Mucosa of stomach (tissue), 1 donor: ENCODE data around the gene RPS28.
"Not testable (repeated sequence)": the region's sequence is repeated elsewhere in the genome, so short reads cannot be mapped to it uniquely, and the experiment has no call there.

Source experiments
- H3K27me3 ChIP-seq: one replicate; pipeline ENCODE4 v1.7.0; 2013; ENCODE audit warnings: mild to moderate bottlenecking, low read length; ENCODE audit not compliant: control insufficient read depth, insufficient read depth
- H3K36me3 ChIP-seq: one replicate; pipeline ENCODE4 v1.7.0; 2013; ENCODE audit warnings: low read length; ENCODE audit not compliant: control insufficient read depth, insufficient read depth
- H3K4me1 ChIP-seq: one replicate; pipeline ENCODE4 v1.7.0; 2013; ENCODE audit warnings: mild to moderate bottlenecking, low read length; ENCODE audit not compliant: control insufficient read depth, insufficient read depth
- H3K4me3 ChIP-seq: one replicate; pipeline ENCODE4 v1.7.0; 2013; ENCODE audit warnings: low read length
- H3K9ac ChIP-seq: one replicate; pipeline ENCODE4 v1.7.0; 2013; ENCODE audit warnings: mild to moderate bottlenecking, low read length, moderate library complexity
- H3K9me3 ChIP-seq: one replicate; pipeline ENCODE4 v1.7.0; 2013; ENCODE audit warnings: mild to moderate bottlenecking, low read length, moderate library complexity; ENCODE audit not compliant: control insufficient read depth
- donor health status: Pancreatic carcinoma.

RPS28 gene

GRCh38 chr19:8321067-8321985, at the start of gene RPS28, which contains the start of gene NDUFA7:
TSS of gene RPS28 (plus strand) at chr19:8321496. CDS start at chr19:8321531, 35 bp downstream.
TSS of gene NDUFA7 (minus strand) at chr19:8321375. CDS start at chr19:8321358, 17 bp downstream.
- Histone ChIP-seq H3K4me1 (peaks cover 24% of the 10 kb centered on the region), H3K36me3 (no peaks in the 10 kb centered on the region), H3K9ac (peak within 1 kb of the TSS; percentile 98), H3K27me3 (no peaks in the 10 kb centered on the region), H3K4me3 (peak within 1 kb of the TSS; percentile 99), H3K9me3 (no peaks in the 10 kb centered on the region)

- not testable (repeated sequence) for H3K36me3 ChIP-seq, H3K9me3 ChIP-seq, H3K9ac ChIP-seq, H3K4me1 ChIP-seq, H3K4me3 ChIP-seq, H3K27me3 ChIP-seq
Observed at GRCh38 chr19:8276508-8276907, 44.8 kb upstream of the RPS28 start.

- not testable (repeated sequence) for H3K27me3 ChIP-seq, H3K4me1 ChIP-seq, H3K4me3 ChIP-seq, H3K9ac ChIP-seq, H3K9me3 ChIP-seq, H3K36me3 ChIP-seq
Observed at GRCh38 chr19:8291337-8291736, 30.0 kb upstream of the RPS28 start.

- H3K36me3 ChIP-seq = no peaks in the 10 kb centered on the region
- H3K4me3 ChIP-seq = no peak overlapping the region
- no peak overlapping the region for H3K9ac ChIP-seq
- H3K9me3 ChIP-seq = no peaks in the 10 kb centered on the region
- no peaks in the 10 kb centered on the region for H3K27me3 ChIP-seq
- H3K4me1 ChIP-seq = peaks cover 12% of the 10 kb centered on the region
Observed at GRCh38 chr19:8302357-8302691, 19.0 kb upstream of the RPS28 start.

GRCh38 chr19:8302734-8303133, 18.6 kb upstream of the RPS28 start:
- Histone ChIP-seq H3K27me3 (no peaks in the 10 kb centered on the region), H3K36me3 (no peaks in the 10 kb centered on the region), H3K9ac (no peak overlapping the region), H3K4me3 (no peak overlapping the region), H3K9me3 (no peaks in the 10 kb centered on the region), H3K4me1 (peaks cover 16% of the 10 kb centered on the region)

GRCh38 chr19:8304841-8305621, 16.3 kb upstream of the RPS28 start:
- Histone ChIP-seq H3K4me1 (peaks cover 24% of the 10 kb centered on the region), H3K4me3 (no peak overlapping the region), H3K27me3 (no peaks in the 10 kb centered on the region), H3K9me3 (no peaks in the 10 kb centered on the region), H3K36me3 (no peaks in the 10 kb centered on the region), H3K9ac (no peak overlapping the region)

GRCh38 chr19:8305798-8306197, 15.5 kb upstream of the RPS28 start:
- H3K36me3 ChIP-seq = no peaks in the 10 kb centered on the region
- H3K9ac ChIP-seq = no peak overlapping the region
- H3K4me3 ChIP-seq = no peak overlapping the region
- no peaks in the 10 kb centered on the region for H3K27me3 ChIP-seq
- peaks cover 24% of the 10 kb centered on the region for H3K4me1 ChIP-seq
- H3K9me3 ChIP-seq = no peaks in the 10 kb centered on the region

GRCh38 chr19:8306235-8307054, 14.9 kb upstream of the RPS28 start:
- Histone ChIP-seq H3K4me1 (peaks cover 27% of the 10 kb centered on the region), H3K36me3 (no peaks in the 10 kb centered on the region), H3K4me3 (no peak overlapping the region), H3K27me3 (no peaks in the 10 kb centered on the region), H3K9ac (peak overlapping the region; percentile 12), H3K9me3 (no peaks in the 10 kb centered on the region)

GRCh38 chr19:8307400-8307964, 13.8 kb upstream of the RPS28 start:
- H3K36me3 ChIP-seq = no peaks in the 10 kb centered on the region
- H3K9me3 ChIP-seq = no peaks in the 10 kb centered on the region
- peaks cover 36% of the 10 kb centered on the region for H3K4me1 ChIP-seq
- H3K27me3 ChIP-seq = no peaks in the 10 kb centered on the region
- H3K9ac ChIP-seq = peak overlapping the region; percentile 41
- peak overlapping the region; percentile 27 for H3K4me3 ChIP-seq

GRCh38 chr19:8307965-8308866, 13.1 kb upstream of the RPS28 start, which contains the start of gene CD320:
TSS of gene CD320 (minus strand) at chr19:8308358. CDS start at chr19:8308290, 68 bp downstream.
- Histone ChIP-seq H3K36me3 (no peaks in the 10 kb centered on the region), H3K4me3 (peak within 1 kb of the TSS; percentile 27), H3K9ac (peak within 1 kb of the TSS; percentile 41), H3K27me3 (no peaks in the 10 kb centered on the region), H3K4me1 (peaks cover 36% of the 10 kb centered on the region), H3K9me3 (no peaks in the 10 kb centered on the region)

- H3K4me1 ChIP-seq = peaks cover 36% of the 10 kb centered on the region
- H3K4me3 ChIP-seq = no peak overlapping the region
- H3K36me3 ChIP-seq = no peaks in the 10 kb centered on the region
- no peak overlapping the region for H3K9ac ChIP-seq
- no peaks in the 10 kb centered on the region for H3K27me3 ChIP-seq
- H3K9me3 ChIP-seq = no peaks in the 10 kb centered on the region
Observed at GRCh38 chr19:8308891-8309291, 12.4 kb upstream of the RPS28 start.
